H1 (cell line): ENCODE data around the gene BRINP3. TPM values are rescaled to one million over a fixed set of nuclear protein-coding genes. Genes with fewer than 3 reads are reported as not detected.
A peak's percentile ranks its signal among the peaks of the same experiment; 100 is the strongest.

Source experiments
- CTCF ChIA-PET: fragments of 300-600 bp; sonication (Branson Sonifier 250); formaldehyde crosslinking; loops from one replicate; lab custom pipeline; 2021; ENCODE audit not compliant: partially characterized antibody; lab: Charles Lee
- POLR2A ChIA-PET: fragments of 300-600 bp; sonication (Branson Sonifier 250); formaldehyde crosslinking; loops from one replicate; lab custom pipeline; 2021; ENCODE audit warnings: inconsistent platforms; ENCODE audit not compliant: partially characterized antibody; lab: Charles Lee
- DNase-seq, 2 experiments: peaks; one replicate each; pipeline versions ENCODE4 v3.0.0 to v3.0.0-alpha.2; 2010 to 2022; ENCODE audit warnings: low spot score in 2 of 2, low read depth in 1 of 2, mixed read lengths in 1 of 2
- FAIRE-seq: peaks from 2 replicates; lab custom pipeline; 2011; peaks lifted over from hg19 to GRCh38; lab: Jason Lieb, UNC
- H2AFZ ChIP-seq: 2 replicates; pipeline ENCODE4 v1.8.1; 2012; ENCODE audit warnings: low read length, inconsistent platforms
- H2AK5ac ChIP-seq: 2 replicates; pipeline ENCODE4 v1.6.1; 2013; ENCODE audit warnings: low read depth, low read length
- H2BK120ac ChIP-seq: replicated peaks from 2 replicates; pipeline ENCODE3; 2013; ENCODE audit warnings: low read depth, low read length, inconsistent platforms
- H2BK12ac ChIP-seq: 2 replicates; pipeline ENCODE4 v1.6.1; 2013; ENCODE audit warnings: low read depth, low read length
- H2BK15ac ChIP-seq: 2 replicates; pipeline ENCODE4 v1.6.1; 2013; ENCODE audit warnings: low read length
- H2BK20ac ChIP-seq: 2 replicates; pipeline ENCODE4 v1.6.1; 2013; ENCODE audit warnings: low read length
- H2BK5ac ChIP-seq: 2 replicates; pipeline ENCODE4 v1.6.1; 2013; ENCODE audit warnings: low read depth, low read length
- H3K14ac ChIP-seq: 2 replicates; pipeline ENCODE4 v1.6.1; 2013; ENCODE audit warnings: inconsistent platforms; ENCODE audit not compliant: insufficient read length
- H3K18ac ChIP-seq: 2 replicates; pipeline ENCODE4 v1.6.1; 2013; ENCODE audit warnings: low read length; ENCODE audit errors: extremely low read depth
- H3K23ac ChIP-seq: 2 replicates; pipeline ENCODE4 v1.6.1; 2013; ENCODE audit warnings: inconsistent platforms; ENCODE audit not compliant: insufficient read length
- H3K23me2 ChIP-seq: 2 replicates; pipeline ENCODE4 v1.6.1; 2013; ENCODE audit warnings: low read depth, low read length
- H3K27ac ChIP-seq: 2 replicates; pipeline ENCODE4 v1.6.1; 2011; ENCODE audit warnings: low read depth, low read length, inconsistent platforms
- H3K27me3 ChIP-seq, 4 experiments: replicated peaks in 1 of 4; 1 replicate in 1 of 4; 2 replicates in 3 of 4; pipeline versions ENCODE4 v1.6.1 to v1.8.1; 2011 to 2013; ENCODE audit warnings: low read length in 3 of 4, mild to moderate bottlenecking in 3 of 4, inconsistent platforms in 2 of 4, mixed read lengths in 2 of 4, moderate library complexity in 1 of 4; ENCODE audit not compliant: control insufficient read depth in 3 of 4, insufficient read depth in 3 of 4; ENCODE audit errors: extremely low read depth in 1 of 4
- H3K36me3 ChIP-seq, 4 experiments: 2 replicates each; pipeline versions ENCODE4 v1.6.1 to v1.8.1; 2011 to 2013; ENCODE audit warnings: mild to moderate bottlenecking in 4 of 4, low read length in 3 of 4, moderate library complexity in 2 of 4, control low read depth in 1 of 4, inconsistent platforms in 1 of 4; ENCODE audit not compliant: insufficient read depth in 4 of 4, control insufficient read depth in 2 of 4
- H3K4ac ChIP-seq: replicated peaks from 2 replicates; pipeline ENCODE3; 2013; ENCODE audit warnings: low read length, low read depth, mixed read lengths, inconsistent platforms; ENCODE audit not compliant: insufficient read length
- H3K4me1 ChIP-seq, 4 experiments: replicated peaks in 1 of 4; 1 replicate in 1 of 4; 2 replicates in 3 of 4; pipeline versions ENCODE4 v1.6.1 to v1.8.1; 2011 to 2013; ENCODE audit warnings: low read length in 3 of 4, inconsistent platforms in 2 of 4, mixed read lengths in 1 of 4; ENCODE audit not compliant: insufficient read depth in 4 of 4, control insufficient read depth in 3 of 4
- H3K4me2 ChIP-seq, 2 experiments: 2 replicates each; pipeline versions ENCODE4 v1.6.1 to v1.8.1; 2011 to 2013; ENCODE audit warnings: low read depth in 2 of 2, low read length in 2 of 2, control low read depth in 1 of 2, inconsistent platforms in 1 of 2, mild to moderate bottlenecking in 1 of 2; ENCODE audit not compliant: insufficient read depth in 1 of 2
- H3K4me3 ChIP-seq, 4 experiments: fragments of 200-600, 300-600 bp in 1 of 4; sonication (generic), shearing (Covaris generic), sonication (Bioruptor Twin) in 1 of 4; 2 replicates each; pipeline versions ENCODE4 v1.5.1 to v1.8.1; 2011 to 2016; ENCODE audit warnings: low read length in 4 of 4, low read depth in 3 of 4, control low read depth in 2 of 4, inconsistent platforms in 2 of 4, mild to moderate bottlenecking in 2 of 4, mixed read lengths in 1 of 4, moderate library complexity in 1 of 4; ENCODE audit not compliant: insufficient read depth in 2 of 4; ENCODE audit errors: extremely low read depth in 1 of 4
- H3K56ac ChIP-seq: replicated peaks from 2 replicates; pipeline ENCODE3; 2013; ENCODE audit warnings: low read depth, mild to moderate bottlenecking, mixed read lengths, low read length, inconsistent platforms; ENCODE audit not compliant: insufficient read length
- H3K79me1 ChIP-seq: 2 replicates; pipeline ENCODE4 v1.6.1; 2013; ENCODE audit warnings: low read depth, low read length, control low read depth
- H3K79me2 ChIP-seq, 2 experiments: 2 replicates each; pipeline versions ENCODE4 v1.6.1 to v1.8.1; 2012 to 2013; ENCODE audit warnings: low read length in 2 of 2, mild to moderate bottlenecking in 2 of 2, inconsistent platforms in 1 of 2; ENCODE audit not compliant: insufficient read depth in 2 of 2, control insufficient read depth in 1 of 2
- H3K9ac ChIP-seq, 4 experiments: replicated peaks in 1 of 4; 1 replicate in 1 of 4; 2 replicates in 3 of 4; pipeline versions ENCODE4 v1.6.1 to v1.8.1; 2011 to 2013; ENCODE audit warnings: low read depth in 3 of 4, low read length in 3 of 4, control low read depth in 2 of 4, mild to moderate bottlenecking in 2 of 4, moderate library complexity in 2 of 4, inconsistent platforms in 1 of 4; ENCODE audit errors: extremely low read depth in 1 of 4
- H3K9me3 ChIP-seq, 2 experiments: 2 replicates each; pipeline versions ENCODE4 v1.6.1 to v1.8.1; 2012 to 2013; ENCODE audit warnings: mild to moderate bottlenecking in 2 of 2, moderate library complexity in 2 of 2, control low read depth in 1 of 2, inconsistent platforms in 1 of 2, low read depth in 1 of 2, low read length in 1 of 2, mixed read lengths in 1 of 2; ENCODE audit not compliant: insufficient read depth in 2 of 2
- H4K20me1 ChIP-seq, 2 experiments: replicated peaks in 1 of 2; 2 replicates each; pipeline versions ENCODE3 to v1.8.1; 2011 to 2013; ENCODE audit warnings: inconsistent platforms in 2 of 2, low read length in 2 of 2, mild to moderate bottlenecking in 1 of 2; ENCODE audit not compliant: insufficient read depth in 2 of 2, control insufficient read depth in 1 of 2
- H4K5ac ChIP-seq: 2 replicates; pipeline ENCODE4 v1.6.1; 2013; ENCODE audit warnings: low read length, low read depth, mixed read lengths, inconsistent platforms; ENCODE audit not compliant: insufficient read length
- H4K8ac ChIP-seq: 2 replicates; pipeline ENCODE4 v1.8.0; 2013; ENCODE audit warnings: mild to moderate bottlenecking, moderate library complexity, low read length, inconsistent platforms; ENCODE audit not compliant: insufficient read depth; ENCODE audit errors: extremely low read depth
- H4K91ac ChIP-seq: replicated peaks from 2 replicates; pipeline ENCODE3; 2013; ENCODE audit warnings: low read length, mixed read lengths, inconsistent platforms; ENCODE audit not compliant: insufficient read length
- ASH2L ChIP-seq: fragments of 200-600, 300-600 bp; sonication (generic); IDR thresholded peaks from one replicate; pipeline ENCODE4 v1.7.1; 2017; ENCODE audit warnings: low read length
- FOSL1 ChIP-seq: IDR thresholded peaks from 2 replicates; pipeline ENCODE4 v1.6.1; 2011; ENCODE audit warnings: mild to moderate bottlenecking, low read depth, low read length, moderate library complexity; ENCODE audit not compliant: insufficient read depth
- WGBS, 2 experiments: shearing (Covaris generic) in 1 of 2; methylation state at CpG; one replicate each; pipeline versions ENCODE4 v1.1.6 to v1.1.7; 2013 to 2015; ENCODE audit warnings: low lambda C conversion rate in 2 of 2, mixed read lengths in 2 of 2, inconsistent platforms in 1 of 2, low coverage in 1 of 2, missing lambda C conversion rate in 1 of 2; ENCODE audit not compliant: insufficient replicate concordance in 2 of 2, insufficient coverage in 1 of 2, insufficient read length in 1 of 2; ENCODE audit errors: extremely low coverage in 1 of 2, missing lambda C conversion rate in 1 of 2; 5-methylcytosine and 5-hydroxymethylcytosine counted together
- polyA plus RNA-seq, 7 experiments: library from polyadenylated mRNA; depleted of rRNA in 3 of 7; stranded (reverse) in 5 of 7; unstranded in 2 of 7; fragments of >200 nt in 5 of 7; fragments of 200-250 nt in 2 of 7; gene quantifications; 1 replicate in 5 of 7; 2 replicates in 1 of 7; 4 replicates in 1 of 7; pipeline versions ENCODE4 v1.2.1 to v1.2.3, GENCODE V29; 2011 to 2013; ENCODE audit warnings: missing spikeins in 2 of 7, mixed read lengths in 2 of 7
- total RNA-seq: library from RNA; stranded (reverse); fragmentation: NEBNext Ultra II Directional; extraction: Animal tissue kit (Norgen Biotek cat#: 25700); gene quantifications from 2 replicates; pipeline ENCODE4 v1.2.1, GENCODE V29; 2021

The BRINP3 gene
- total and polyA plus RNA-seq, 2 of the 8 experiments (the other 6 are each of a cell fraction or from before 2014, with no cell fraction given) = not detected

- Histone ChIP-seq H3K79me1 (no peaks in the 10 kb centered on the region), H2BK15ac (no peak overlapping the region), H3K56ac (no peak overlapping the region), H2BK5ac (no peak overlapping the region), H3K27ac (no peak overlapping the region), H3K18ac (no peak overlapping the region), H4K8ac (no peak overlapping the region), H2BK20ac (no peak overlapping the region), H4K5ac (no peak overlapping the region), H2BK12ac (no peak overlapping the region), H3K4ac (no peak overlapping the region), H3K4me1 (peaks cover 2 to 10% (median 3%) of the 10 kb centered on the region in 4 experiments; a peak in 5 of 7 replicates), H3K79me2 (no peaks in the 10 kb centered on the region), H3K9ac (peak overlapping the region in 1 of 4 experiments; percentile 21; a peak in 1 of 7 replicates), H4K20me1 (no peaks in the 10 kb centered on the region), H2BK120ac (no peak overlapping the region), H2AK5ac (no peak overlapping the region), H2AFZ (no peak overlapping the region; the same call in 1 of the 2 replicates), H3K4me2 (peak overlapping the region; percentile 81 to 100), H3K27me3 (peaks cover 10 to 38% (median 20%) of the 10 kb centered on the region in 4 experiments), H3K23ac (no peak overlapping the region), H3K23me2 (peaks cover 12% of the 10 kb centered on the region; the same call in 1 of the 2 replicates), H4K91ac (no peak overlapping the region), H3K9me3 (no peaks in the 10 kb centered on the region), H3K14ac (no peak overlapping the region), H3K36me3 (no peaks in the 10 kb centered on the region), H3K4me3 (peak overlapping the region; percentile 84 to 98 (median 87))
- FAIRE-seq (no peak), DNase-seq (no peak)
- ChIA-PET CTCF (interaction anchor here (0.6 to 1.2 kb wide), 5 partner anchors 9 to 98 kb away, joined by 3 read pairs; no protein-coding TSS in a partner anchor), POLR2A (interaction anchor here (0.6 kb wide), 1 partner anchor 41 kb away, joined by 3 read pairs; no protein-coding TSS in a partner anchor)
- TF ChIP-seq FOSL1 (no peak), ASH2L (peak; percentile 11)
- WGBS, 2 experiments = 0% methylated on average over 4 of the region's 4 CpGs; no CpG with 5 or more reads in 1 of the 2 experiments
These were observed 1.4 kb upstream of the BRINP3 start for GRCh38 chr1:190479050-190479397.
